ENCODE results near the gene TPM3.

TPM3 gene

GRCh38 chr1:154225370-154225769 lies 33.5 kb upstream of the TPM3 start:
- TF ChIP-seq CTCF (IDR thresholded peaks at IDR 0.05; ENCODE audit: borderline replicate concordance, insufficient read depth, low read depth, low read length): no peak
- H3K4me3 ChIP-seq (ENCODE audit: low read depth, low read length): no peak overlapping the region

- TF ChIP-seq CTCF (IDR thresholded peaks at IDR 0.05; ENCODE audit: borderline replicate concordance, insufficient read depth, low read depth, low read length): no peak
- H3K4me3 ChIP-seq (ENCODE audit: low read depth, low read length): no peak overlapping the region
Observed at GRCh38 chr1:154223621-154224020, 31.7 kb upstream of the TPM3 start.

GRCh38 chr1:154222918-154223317 lies 31.0 kb upstream of the TPM3 start:
- no peak overlapping the region for H3K4me3 ChIP-seq (ENCODE audit: low read depth, low read length)
- no peak for TF ChIP-seq CTCF (IDR thresholded peaks at IDR 0.05; ENCODE audit: borderline replicate concordance, insufficient read depth, low read depth, low read length)

GRCh38 chr1:154222518-154222917 lies 30.6 kb upstream of the TPM3 start:
- no peak overlapping the region for H3K4me3 ChIP-seq (ENCODE audit: low read depth, low read length)
- TF ChIP-seq CTCF (IDR thresholded peaks at IDR 0.05; ENCODE audit: borderline replicate concordance, insufficient read depth, low read depth, low read length): no peak

- TF ChIP-seq CTCF (IDR thresholded peaks at IDR 0.05; ENCODE audit: borderline replicate concordance, insufficient read depth, low read depth, low read length): no peak
- peak overlapping the region; percentile 93 for H3K4me3 ChIP-seq (ENCODE audit: low read depth, low read length)
Observed at GRCh38 chr1:154221278-154222001, 29.5 kb upstream of the TPM3 start.

GRCh38 chr1:154220970-154221277 lies 29.0 kb upstream of the TPM3 start:
- TF ChIP-seq CTCF (IDR thresholded peaks at IDR 0.05; ENCODE audit: borderline replicate concordance, insufficient read depth, low read depth, low read length): no peak
- peak overlapping the region; percentile 93 for H3K4me3 ChIP-seq (ENCODE audit: low read depth, low read length)

Data from GM12875 (cell line).